HCT116 (cell line): ENCODE data around the gene OAT.

Experiments used
- ATF3 ChIP-seq: IDR thresholded peaks from 2 replicates; pipeline ENCODE4 v1.6.1; 2012
- EGR1 ChIP-seq: IDR thresholded peaks from 2 replicates; pipeline ENCODE4 v1.6.1; 2012; ENCODE audit warnings: low read depth
- EZH2 ChIP-seq: fragments of 200-600 bp; sonication (generic); IDR thresholded peaks from 2 replicates; pipeline ENCODE4 v1.6.1; 2017; ENCODE audit warnings: antibody characterized with exemption, mixed run types
- MAX ChIP-seq: IDR thresholded peaks from 2 replicates; pipeline ENCODE4 v1.6.1; 2012
- POLR2A ChIP-seq: IDR thresholded peaks from 2 replicates; pipeline ENCODE4 v1.7.0; 2011; ENCODE audit warnings: borderline replicate concordance; ENCODE audit not compliant: insufficient read depth, insufficient read length; ENCODE audit errors: extremely low read depth
- POLR2AphosphoS5 ChIP-seq: IDR thresholded peaks from 2 replicates; pipeline ENCODE4 v1.6.1; 2011; ENCODE audit warnings: mild to moderate bottlenecking, low read depth, low read length, moderate library complexity
- REST ChIP-seq: IDR thresholded peaks from 2 replicates; pipeline ENCODE4 v1.6.1; 2012; ENCODE audit warnings: low read depth
- SIN3A ChIP-seq: IDR thresholded peaks from 2 replicates; pipeline ENCODE4 v1.6.1; 2012; ENCODE audit warnings: low read depth
- SP1 ChIP-seq: IDR thresholded peaks from 2 replicates; pipeline ENCODE4 v1.6.1; 2012; ENCODE audit warnings: low read depth
- SRF ChIP-seq: IDR thresholded peaks from 2 replicates; pipeline ENCODE4 v1.6.1; 2012; ENCODE audit warnings: low read depth
- ZFX ChIP-seq: fragments of 450-650 bp; IDR thresholded peaks from 2 replicates; pipeline ENCODE4 v1.6.1; 2017
- TF ChIP-seq, protein P1 (sequence below), 3 experiments: fragments of 200-600 bp in 1 of 3; sonication (generic) in 1 of 3; IDR thresholded peaks in 2 of 3; conservative IDR thresholded peaks in 1 of 3; 2 replicates each; pipeline ENCODE4 v1.5.1; 2012 to 2017; ENCODE audit warnings: low read depth in 2 of 3, low read length in 2 of 3, antibody characterized with exemption in 1 of 3, borderline replicate concordance in 1 of 3, control low read depth in 1 of 3, mild to moderate bottlenecking in 1 of 3, mixed read lengths in 1 of 3, mixed run types in 1 of 3, moderate library complexity in 1 of 3; ENCODE audit not compliant: insufficient read depth in 1 of 3

- TF ChIP-seq POLR2A = no peak
- TF ChIP-seq SRF = no peak
- no peak for TF ChIP-seq POLR2AphosphoS5
- TF ChIP-seq, protein P1, sequence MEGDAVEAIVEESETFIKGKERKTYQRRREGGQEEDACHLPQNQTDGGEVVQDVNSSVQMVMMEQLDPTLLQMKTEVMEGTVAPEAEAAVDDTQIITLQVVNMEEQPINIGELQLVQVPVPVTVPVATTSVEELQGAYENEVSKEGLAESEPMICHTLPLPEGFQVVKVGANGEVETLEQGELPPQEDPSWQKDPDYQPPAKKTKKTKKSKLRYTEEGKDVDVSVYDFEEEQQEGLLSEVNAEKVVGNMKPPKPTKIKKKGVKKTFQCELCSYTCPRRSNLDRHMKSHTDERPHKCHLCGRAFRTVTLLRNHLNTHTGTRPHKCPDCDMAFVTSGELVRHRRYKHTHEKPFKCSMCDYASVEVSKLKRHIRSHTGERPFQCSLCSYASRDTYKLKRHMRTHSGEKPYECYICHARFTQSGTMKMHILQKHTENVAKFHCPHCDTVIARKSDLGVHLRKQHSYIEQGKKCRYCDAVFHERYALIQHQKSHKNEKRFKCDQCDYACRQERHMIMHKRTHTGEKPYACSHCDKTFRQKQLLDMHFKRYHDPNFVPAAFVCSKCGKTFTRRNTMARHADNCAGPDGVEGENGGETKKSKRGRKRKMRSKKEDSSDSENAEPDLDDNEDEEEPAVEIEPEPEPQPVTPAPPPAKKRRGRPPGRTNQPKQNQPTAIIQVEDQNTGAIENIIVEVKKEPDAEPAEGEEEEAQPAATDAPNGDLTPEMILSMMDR (IDR thresholded peaks at IDR 0.05 in 2 of 3, conservative IDR thresholded peaks at IDR 0.05 in 1 of 3; ENCODE audit: borderline replicate concordance in 1 of 3, insufficient read depth in 1 of 3, low read depth in 2 of 3, low read length in 2 of 3) = no peak
- no peak for TF ChIP-seq SP1
- TF ChIP-seq REST = no peak
- TF ChIP-seq EZH2 = no peak
- TF ChIP-seq SIN3A = no peak
- no peak for TF ChIP-seq EGR1
- no peak for TF ChIP-seq ZFX
- TF ChIP-seq MAX = no peak
- TF ChIP-seq ATF3 = no peak
These were observed 39.8 kb upstream of the OAT start for GRCh38 chr10:124458473-124458872.
